ENCODE data around the gene PLA2G2D.

The PLA2G2D gene

DNA sequence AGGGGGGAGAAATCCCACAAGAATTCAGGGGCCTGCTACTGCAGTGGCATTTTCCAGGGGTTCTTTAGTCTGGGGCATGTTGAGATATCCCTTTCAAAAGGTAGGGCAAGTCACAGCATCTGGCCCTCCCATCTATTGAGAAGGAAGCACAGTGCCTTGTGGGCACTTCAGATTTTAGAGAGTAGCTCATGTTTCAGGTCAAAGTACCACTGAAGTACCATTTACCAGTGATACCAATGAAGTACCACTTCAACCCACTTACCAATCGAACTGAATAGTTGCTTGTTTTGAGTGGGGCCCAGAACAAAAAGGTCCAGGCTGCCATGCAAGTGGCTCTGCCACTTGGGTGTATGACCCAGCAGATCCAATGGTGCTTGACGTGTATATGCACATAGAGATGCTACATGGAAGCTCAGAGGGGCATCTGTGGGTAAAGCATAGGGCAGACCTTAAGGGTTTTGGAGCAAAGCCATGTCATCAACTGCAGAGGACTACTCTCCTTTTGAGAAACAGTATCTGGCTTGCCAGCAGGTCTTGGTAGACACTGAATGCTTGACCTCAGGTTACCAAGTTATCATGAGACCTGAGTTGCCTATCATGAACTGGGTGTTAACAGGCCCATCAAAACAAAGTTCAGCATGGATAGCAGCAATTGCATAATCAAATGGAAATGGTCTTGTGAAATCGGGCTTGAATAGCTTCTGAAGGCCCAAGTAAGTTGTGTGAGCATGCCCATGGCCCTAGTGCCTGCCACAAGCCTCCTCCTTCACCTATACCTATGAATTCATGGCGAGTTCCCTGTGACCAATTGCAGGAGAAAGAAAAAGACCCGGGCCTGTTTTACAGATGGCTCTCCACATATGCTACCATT is 23.5 kb downstream of the PLA2G2D start:
- H3K36me3 ChIP-seq (ENCODE audit: insufficient read depth, low read length): no peaks in the 10 kb centered on the region
- H3K4me1 ChIP-seq (ENCODE audit: insufficient read depth, low read length): no peaks in the 10 kb centered on the region
- H3K4me3 ChIP-seq (ENCODE audit: low read length): no peak overlapping the region
- 89% methylated on average over 5 of the region's 5 CpGs for WGBS
- H3K27me3 ChIP-seq (ENCODE audit: insufficient read depth, low read length): no peaks in the 10 kb centered on the region
- H3K9ac ChIP-seq (ENCODE audit: low read depth, low read length): no peak overlapping the region
- no peak overlapping the region for H3K27ac ChIP-seq (ENCODE audit: low read depth, low read length)
- peaks cover 41% of the 10 kb centered on the region for H3K9me3 ChIP-seq (ENCODE audit: insufficient read depth, low read depth, low read length)

DNA sequence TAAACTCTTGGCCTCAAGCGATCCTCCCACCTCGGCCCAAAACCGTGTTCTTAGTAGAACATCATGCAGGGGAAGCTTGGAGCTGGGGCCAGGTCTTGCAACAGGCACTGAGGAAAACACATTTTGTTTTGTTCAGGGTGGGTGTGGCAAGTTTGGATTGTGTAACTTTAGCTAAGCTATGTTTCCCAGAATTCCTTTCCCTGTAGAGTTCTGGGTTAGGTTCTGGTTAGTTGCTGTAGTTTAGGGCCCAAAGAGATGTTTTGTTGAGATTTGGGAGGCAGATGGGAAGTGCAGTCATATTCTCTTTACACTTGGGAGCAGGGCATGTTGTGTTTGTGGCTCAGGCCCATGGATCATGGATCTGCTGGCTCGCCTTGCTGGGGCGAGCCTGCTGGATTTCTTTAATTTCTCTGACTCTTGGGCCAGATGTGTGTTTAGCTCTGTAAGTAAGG is 25.4 kb downstream of the PLA2G2D start:
- whole genome bisulfite sequencing: 95% methylated on average over 5 of the region's 5 CpGs
- no peaks in the 10 kb centered on the region for H3K4me1 ChIP-seq (ENCODE audit: insufficient read depth, low read length)
- no peak overlapping the region for H3K4me3 ChIP-seq (ENCODE audit: low read length)
- H3K9me3 ChIP-seq (ENCODE audit: insufficient read depth, low read depth, low read length): peaks cover 41% of the 10 kb centered on the region
- no peaks in the 10 kb centered on the region for H3K27me3 ChIP-seq (ENCODE audit: insufficient read depth, low read length)
- H3K27ac ChIP-seq (ENCODE audit: low read depth, low read length): no peak overlapping the region
- H3K9ac ChIP-seq (ENCODE audit: low read depth, low read length): no peak overlapping the region
- no peaks in the 10 kb centered on the region for H3K36me3 ChIP-seq (ENCODE audit: insufficient read depth, low read length)

DNA sequence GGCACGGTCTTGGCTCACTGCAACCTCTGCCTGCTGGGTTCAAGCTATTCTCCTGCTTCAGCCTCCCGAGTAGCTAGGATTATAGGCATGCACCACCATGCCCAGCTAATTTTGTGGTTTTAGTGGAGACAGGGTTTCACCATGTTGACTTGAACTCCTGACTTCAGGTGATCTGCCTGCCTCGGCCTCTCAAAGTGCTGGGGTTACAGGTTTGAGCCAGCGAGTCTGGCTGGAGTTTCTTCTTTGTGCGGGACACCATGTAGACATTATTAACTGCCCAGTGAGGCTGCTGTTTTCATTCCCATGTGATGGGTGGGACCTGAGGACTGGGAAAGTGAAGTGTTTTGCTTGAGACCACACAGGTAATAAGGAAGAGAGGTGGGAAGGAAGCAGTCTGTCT is 26.0 kb downstream of the PLA2G2D start:
- Histone ChIP-seq H3K36me3 (ENCODE audit: insufficient read depth, low read length) (no peaks in the 10 kb centered on the region), H3K9ac (ENCODE audit: low read depth, low read length) (no peak overlapping the region), H3K27me3 (ENCODE audit: insufficient read depth, low read length) (no peaks in the 10 kb centered on the region), H3K4me3 (ENCODE audit: low read length) (no peak overlapping the region), H3K27ac (ENCODE audit: low read depth, low read length) (no peak overlapping the region), H3K9me3 (ENCODE audit: insufficient read depth, low read depth, low read length) (peaks cover 41% of the 10 kb centered on the region), H3K4me1 (ENCODE audit: insufficient read depth, low read length) (no peaks in the 10 kb centered on the region)
- 92% methylated on average over 5 of the region's 5 CpGs for WGBS

DNA sequence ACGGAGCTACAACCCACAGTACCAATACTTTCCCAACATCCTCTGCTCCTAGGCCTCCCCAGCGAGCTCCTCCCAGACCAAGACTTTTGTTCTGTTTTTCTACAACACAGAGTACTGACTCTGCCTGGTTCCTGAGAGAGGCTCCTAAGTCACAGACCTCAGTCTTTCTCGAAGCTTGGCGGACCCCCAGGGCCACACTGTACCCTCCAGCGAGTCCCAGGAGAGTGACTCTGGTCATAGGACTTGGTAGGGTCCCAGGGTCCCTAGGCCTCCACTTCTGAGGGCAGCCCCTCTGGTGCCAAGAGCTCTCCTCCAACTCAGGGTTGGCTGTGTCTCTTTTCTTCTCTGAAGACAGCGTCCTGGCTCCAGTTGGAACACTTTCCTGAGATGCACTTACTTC is 28.7 kb downstream of the PLA2G2D start:
- Histone ChIP-seq H3K4me3 (ENCODE audit: low read length) (no peak overlapping the region), H3K27me3 (ENCODE audit: insufficient read depth, low read length) (no peaks in the 10 kb centered on the region), H3K27ac (ENCODE audit: low read depth, low read length) (no peak overlapping the region), H3K9me3 (ENCODE audit: insufficient read depth, low read depth, low read length) (peaks cover 16% of the 10 kb centered on the region), H3K9ac (ENCODE audit: low read depth, low read length) (no peak overlapping the region), H3K36me3 (ENCODE audit: insufficient read depth, low read length) (no peaks in the 10 kb centered on the region), H3K4me1 (ENCODE audit: insufficient read depth, low read length) (no peaks in the 10 kb centered on the region)
- 91% methylated on average over 6 of the region's 6 CpGs for WGBS

DNA sequence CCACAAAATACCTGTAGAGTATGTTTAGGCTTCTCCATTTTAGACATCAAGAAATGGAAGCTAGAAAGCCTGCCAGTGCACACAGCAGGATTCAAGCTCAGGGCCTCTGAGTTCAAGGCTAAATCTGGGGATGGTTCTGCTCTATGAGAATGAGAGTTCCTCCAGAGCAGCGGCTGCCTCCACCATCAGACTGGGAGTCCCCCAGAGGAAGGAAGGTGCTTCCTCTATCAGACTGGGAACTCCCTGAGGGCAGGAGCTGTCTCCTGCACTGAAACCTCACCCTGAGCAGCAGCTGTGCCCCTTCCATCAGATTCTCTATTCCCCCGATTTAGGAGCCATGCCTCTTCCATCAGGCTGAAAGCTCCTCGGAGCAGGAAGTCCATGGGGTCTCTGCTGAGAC is 29.2 kb downstream of the PLA2G2D start:
- H3K4me1 ChIP-seq (ENCODE audit: insufficient read depth, low read length): no peaks in the 10 kb centered on the region
- WGBS: 90% methylated on average over 3 of the region's 3 CpGs

DNA sequence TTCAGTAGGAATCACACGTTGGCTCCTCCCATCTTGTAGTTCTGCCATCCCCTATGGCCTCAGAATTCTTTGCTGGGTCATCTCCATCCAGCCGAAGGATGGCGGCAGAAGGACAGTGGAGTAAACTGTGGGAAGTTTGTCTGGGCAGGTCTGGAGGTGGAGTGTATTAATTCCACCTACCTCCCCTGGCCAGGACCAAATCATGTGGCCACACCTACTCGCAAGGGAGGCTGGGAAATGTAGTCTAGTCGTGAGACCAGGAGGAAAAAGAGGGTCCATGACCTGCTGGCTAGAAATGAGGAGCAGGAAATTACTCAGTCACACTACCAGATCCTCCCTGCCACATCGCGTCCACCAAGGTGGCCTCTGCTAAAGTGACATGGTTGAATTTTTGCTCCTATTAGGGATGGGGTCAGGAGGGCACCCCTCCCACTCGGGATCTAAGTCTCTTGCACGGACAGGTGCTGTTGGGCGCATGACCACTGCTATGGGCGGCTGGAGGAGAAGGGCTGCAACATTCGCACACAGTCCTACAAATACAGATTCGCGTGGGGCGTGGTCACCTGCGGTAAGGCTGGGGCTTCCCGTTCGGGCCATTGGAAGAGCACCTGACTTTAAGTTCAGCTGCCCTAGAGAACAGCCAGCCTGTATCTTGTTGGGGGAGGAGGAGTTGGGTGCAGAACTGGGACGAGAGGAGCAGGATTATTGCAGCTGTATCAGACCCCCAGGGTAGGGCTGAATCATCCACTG is 29.8 kb downstream of the PLA2G2D start:
- Histone ChIP-seq H3K4me3 (ENCODE audit: low read length) (no peak overlapping the region), H3K36me3 (ENCODE audit: insufficient read depth, low read length) (no peaks in the 10 kb centered on the region), H3K9me3 (ENCODE audit: insufficient read depth, low read depth, low read length) (peaks cover 7% of the 10 kb centered on the region; the same call in 1 of the 2 replicates), H3K27ac (ENCODE audit: low read depth, low read length) (no peak overlapping the region), H3K4me1 (ENCODE audit: insufficient read depth, low read length) (no peaks in the 10 kb centered on the region), H3K27me3 (ENCODE audit: insufficient read depth, low read length) (no peaks in the 10 kb centered on the region), H3K9ac (ENCODE audit: low read depth, low read length) (no peak overlapping the region)
- WGBS: 89% methylated on average over 17 of the region's 19 CpGs

More for the DNA sequence above, 29.2 kb downstream of the PLA2G2D start:
- Histone ChIP-seq H3K27ac (ENCODE audit: low read depth, low read length) (no peak overlapping the region), H3K36me3 (ENCODE audit: insufficient read depth, low read length) (no peaks in the 10 kb centered on the region), H3K27me3 (ENCODE audit: insufficient read depth, low read length) (no peaks in the 10 kb centered on the region), H3K9me3 (ENCODE audit: insufficient read depth, low read depth, low read length) (peaks cover 11% of the 10 kb centered on the region; the same call in 1 of the 2 replicates), H3K9ac (ENCODE audit: low read depth, low read length) (no peak overlapping the region), H3K4me3 (ENCODE audit: low read length) (no peak overlapping the region)

DNA sequence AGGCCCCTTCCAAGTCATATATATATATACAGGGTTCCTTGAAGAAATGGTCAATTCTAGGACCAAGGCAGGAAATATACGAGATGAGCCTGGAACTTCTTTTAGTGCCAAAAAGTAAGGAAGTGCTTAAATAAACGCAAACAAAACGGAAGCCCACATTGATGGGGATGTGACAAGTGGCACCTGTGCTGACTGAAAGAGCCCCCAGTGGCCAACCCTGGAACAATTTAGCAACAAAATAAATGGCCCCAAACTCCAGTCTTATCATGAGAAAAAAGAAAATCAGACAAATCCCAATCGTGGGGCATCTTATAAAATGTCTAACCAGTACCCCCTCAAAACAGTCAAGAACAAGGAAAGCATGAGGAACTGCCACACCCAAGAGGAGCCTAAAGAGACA is 31.7 kb downstream of the PLA2G2D start:
- Histone ChIP-seq H3K27me3 (ENCODE audit: insufficient read depth, low read length) (no peaks in the 10 kb centered on the region), H3K36me3 (ENCODE audit: insufficient read depth, low read length) (no peaks in the 10 kb centered on the region), H3K9me3 (ENCODE audit: insufficient read depth, low read depth, low read length) (no peaks in the 10 kb centered on the region), H3K27ac (ENCODE audit: low read depth, low read length) (no peak overlapping the region), H3K4me1 (ENCODE audit: insufficient read depth, low read length) (no peaks in the 10 kb centered on the region), H3K9ac (ENCODE audit: low read depth, low read length) (no peak overlapping the region), H3K4me3 (ENCODE audit: low read length) (no peak overlapping the region)
- 86% methylated on average over 4 of the region's 4 CpGs for WGBS

DNA sequence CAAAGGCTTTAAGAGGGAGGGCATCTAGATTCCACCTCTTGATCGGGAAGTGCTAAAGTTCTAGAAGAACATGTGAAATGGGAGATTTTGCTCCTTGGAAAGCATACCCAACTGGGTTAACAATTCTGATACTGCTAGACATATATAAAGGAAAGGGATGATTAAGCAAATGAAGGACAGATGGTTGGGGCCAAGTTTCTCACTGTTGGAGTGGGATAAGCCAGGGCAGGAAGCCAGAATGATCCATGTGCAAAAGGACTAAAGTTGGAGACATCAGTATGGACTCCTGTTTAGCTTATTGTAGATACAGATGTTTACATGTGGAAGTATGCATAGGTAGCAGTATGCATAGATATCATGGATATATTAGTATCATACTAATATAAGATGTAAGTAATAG is 32.5 kb downstream of the PLA2G2D start:
- H3K4me1 ChIP-seq (ENCODE audit: insufficient read depth, low read length): no peaks in the 10 kb centered on the region
- H3K9ac ChIP-seq (ENCODE audit: low read depth, low read length): no peak overlapping the region
- H3K9me3 ChIP-seq (ENCODE audit: insufficient read depth, low read depth, low read length): no peaks in the 10 kb centered on the region
- no peak overlapping the region for H3K27ac ChIP-seq (ENCODE audit: low read depth, low read length)
- no peak overlapping the region for H3K4me3 ChIP-seq (ENCODE audit: low read length)
- H3K36me3 ChIP-seq (ENCODE audit: insufficient read depth, low read length): no peaks in the 10 kb centered on the region
- 100% methylated on average over 1 of the region's 1 CpG for WGBS
- no peaks in the 10 kb centered on the region for H3K27me3 ChIP-seq (ENCODE audit: insufficient read depth, low read length)

DNA sequence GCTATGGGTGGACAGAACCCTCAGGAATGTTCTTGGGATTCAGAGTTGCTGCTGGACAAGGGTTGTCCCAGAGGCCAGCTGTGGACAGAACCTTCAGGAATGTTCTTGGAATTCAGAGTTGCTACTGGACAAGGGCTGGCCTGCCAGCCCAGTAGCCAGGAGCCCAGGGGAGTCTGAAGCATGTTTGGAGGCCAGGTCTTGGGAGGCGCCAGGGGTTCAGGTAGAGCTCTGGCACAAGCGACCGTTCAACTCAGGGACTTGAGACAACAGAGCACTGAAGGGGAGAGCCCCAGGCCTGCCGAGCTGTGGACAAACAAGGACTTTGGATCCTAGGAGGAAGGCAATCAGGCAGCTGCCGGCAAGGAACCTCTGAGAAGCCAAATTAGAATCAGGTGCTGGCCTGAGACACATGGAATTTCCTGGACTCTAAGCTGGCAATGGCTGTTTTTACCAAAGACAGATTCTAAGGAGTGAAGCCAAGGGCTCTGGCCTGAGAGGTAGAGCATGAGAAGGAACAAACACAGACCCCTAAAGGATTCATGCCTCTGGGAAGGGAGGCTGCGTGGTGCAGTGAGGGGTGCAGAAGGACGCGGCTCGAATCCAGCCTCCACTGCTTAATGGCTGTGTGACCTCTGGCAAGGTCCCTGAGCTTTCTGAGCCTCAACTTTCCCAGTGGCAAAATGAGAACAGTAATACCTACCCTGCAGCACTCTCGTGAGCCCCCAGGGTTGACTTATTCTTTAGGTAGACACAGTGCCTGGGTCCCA is 36.0 kb downstream of the PLA2G2D start:
- Histone ChIP-seq H3K9ac (ENCODE audit: low read depth, low read length) (no peak overlapping the region), H3K27me3 (ENCODE audit: insufficient read depth, low read length) (no peaks in the 10 kb centered on the region), H3K4me3 (ENCODE audit: low read length) (no peak overlapping the region), H3K27ac (ENCODE audit: low read depth, low read length) (no peak overlapping the region), H3K4me1 (ENCODE audit: insufficient read depth, low read length) (no peaks in the 10 kb centered on the region), H3K9me3 (ENCODE audit: insufficient read depth, low read depth, low read length) (no peaks in the 10 kb centered on the region), H3K36me3 (ENCODE audit: insufficient read depth, low read length) (no peaks in the 10 kb centered on the region)
- WGBS: 95% methylated on average over 9 of the region's 10 CpGs

DNA sequence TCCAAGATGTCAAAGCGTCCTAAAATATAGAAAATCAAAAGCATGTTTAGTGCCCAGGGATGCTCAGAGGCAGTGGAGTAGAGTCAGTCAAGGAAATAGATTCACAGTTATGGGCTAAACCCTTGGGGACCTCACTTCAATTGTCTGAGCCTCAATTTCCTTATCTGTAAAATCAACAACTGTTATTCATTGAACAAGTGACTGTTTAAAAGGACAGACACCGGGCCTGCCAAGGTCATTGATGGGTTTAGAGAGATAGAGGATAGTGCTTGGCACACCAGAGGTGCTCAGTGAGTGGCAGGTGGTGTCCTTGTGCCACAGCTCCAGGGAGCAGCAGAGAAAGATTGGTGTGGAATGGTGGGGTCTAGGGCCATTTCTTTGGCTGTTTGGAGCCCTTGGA is 36.6 kb downstream of the PLA2G2D start:
- WGBS: 90% methylated on average over 2 of the region's 2 CpGs
- Histone ChIP-seq H3K4me1 (ENCODE audit: insufficient read depth, low read length) (no peaks in the 10 kb centered on the region), H3K9ac (ENCODE audit: low read depth, low read length) (no peak overlapping the region), H3K36me3 (ENCODE audit: insufficient read depth, low read length) (no peaks in the 10 kb centered on the region), H3K27me3 (ENCODE audit: insufficient read depth, low read length) (no peaks in the 10 kb centered on the region), H3K9me3 (ENCODE audit: insufficient read depth, low read depth, low read length) (no peaks in the 10 kb centered on the region), H3K4me3 (ENCODE audit: low read length) (no peak overlapping the region), H3K27ac (ENCODE audit: low read depth, low read length) (no peak overlapping the region)

DNA sequence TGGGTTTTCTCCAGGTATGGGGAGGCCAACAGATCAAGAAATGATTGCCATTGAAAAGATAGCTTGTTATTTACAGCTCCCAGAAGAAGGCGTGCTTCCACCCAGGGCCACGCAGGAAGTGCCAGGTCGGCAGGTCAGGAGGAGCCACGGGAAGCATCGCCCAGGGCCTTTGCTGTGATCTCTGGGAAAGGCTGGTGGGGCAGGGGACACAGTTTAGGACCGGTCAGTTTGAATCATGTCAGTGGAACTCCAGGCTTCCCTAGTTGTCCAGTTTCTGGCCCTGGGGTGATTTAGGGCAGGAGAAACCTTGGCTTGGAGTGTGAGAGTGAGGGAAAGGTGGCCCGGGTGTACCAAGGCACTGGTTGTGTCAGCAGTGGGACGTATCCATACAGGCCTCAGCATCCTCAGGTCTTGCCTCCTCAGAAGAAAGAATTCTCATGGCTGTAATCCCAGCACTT is 38.0 kb downstream of the PLA2G2D start:
- Histone ChIP-seq H3K4me1 (ENCODE audit: insufficient read depth, low read length) (no peaks in the 10 kb centered on the region), H3K27me3 (ENCODE audit: insufficient read depth, low read length) (no peaks in the 10 kb centered on the region), H3K36me3 (ENCODE audit: insufficient read depth, low read length) (no peaks in the 10 kb centered on the region), H3K9ac (ENCODE audit: low read depth, low read length) (no peak overlapping the region), H3K27ac (ENCODE audit: low read depth, low read length) (no peak overlapping the region), H3K9me3 (ENCODE audit: insufficient read depth, low read depth, low read length) (no peaks in the 10 kb centered on the region), H3K4me3 (ENCODE audit: low read length) (no peak overlapping the region)
- WGBS: 96% methylated on average over 8 of the region's 8 CpGs
